HCT116 (cell line): ENCODE results near the gene TAF1C. TPM values are rescaled to one million over a fixed set of nuclear protein-coding genes. Genes with fewer than 3 reads are reported as not detected.

Experiments
- ATAC-seq: fragments of 200-7000 bp; cut with Tn5 transposase; 2 replicates; pipeline ENCODE4 v1.9.1; 2020; ENCODE audit warnings: mild to moderate bottlenecking, moderate library complexity
- BruUV-seq: library from RNA; stranded (reverse); fragments of 400-500 nt; replicated peaks from 2 replicates; lab custom pipeline; 2021; lab: Mats Ljungman, UMichigan
- CTCF ChIA-PET: fragments of 300-600 bp; sonication (Branson Sonifier 250); formaldehyde crosslinking; loops from one replicate; lab custom pipeline; 2021; ENCODE audit warnings: antibody characterized with exemption; lab: Charles Lee
- POLR2A ChIA-PET: fragments of 300-600, 350-600 bp; sonication (Branson Sonifier 250); formaldehyde crosslinking; loops from one replicate; lab custom pipeline; 2021; ENCODE audit warnings: antibody characterized with exemption; lab: Charles Lee
- RAD21 ChIA-PET, 2 experiments: fragments of 300-600 bp; sonication (Branson Sonifier 250); formaldehyde crosslinking; loops; one replicate each; lab custom pipeline; 2023; ENCODE audit warnings: low total read pairs in 2 of 2; ENCODE audit not compliant: uncharacterized antibody in 2 of 2, unreplicated experiment in 2 of 2, low non-redundant PET in 1 of 2; lab: Charles Lee
- DNase-seq: peaks from one replicate; pipeline ENCODE4 v3.0.0-alpha.2; 2010; ENCODE audit warnings: low read depth, low spot score
- H2AFZ ChIP-seq: fragments of 200-600 bp; shearing (Covaris generic), sonication (generic); 2 replicates; pipeline ENCODE4 v1.6.1; 2017; ENCODE audit warnings: low read depth, mixed run types, mixed read lengths, antibody characterized with exemption, low read length; ENCODE audit not compliant: poor library complexity, severe bottlenecking
- H3K27ac ChIP-seq: 2 replicates; pipeline ENCODE4 v1.5.1; 2012; ENCODE audit warnings: low read depth, low read length
- H3K27me3 ChIP-seq: fragments of 200-600 bp; sonication (generic); 2 replicates; pipeline ENCODE4 v1.6.1; 2016; ENCODE audit warnings: mixed run types, low read length, mixed read lengths; ENCODE audit not compliant: insufficient read depth
- H3K36me3 ChIP-seq, 2 experiments: fragments of 200-500 bp in 1 of 2; fragments of 200-600 bp in 1 of 2; sonication (Bioruptor generic) in 1 of 2; sonication (generic) in 1 of 2; 2 replicates each; pipeline versions ENCODE4 v1.5.1 to v1.6.1; 2014 to 2016; ENCODE audit warnings: low read length in 2 of 2, inconsistent platforms in 1 of 2, mixed read lengths in 1 of 2, mixed run types in 1 of 2; ENCODE audit not compliant: insufficient read depth in 2 of 2, control insufficient read depth in 1 of 2
- H3K4me1 ChIP-seq, 2 experiments: fragments of 200-600 bp in 1 of 2; sonication (generic) in 1 of 2; 2 replicates each; pipeline versions ENCODE4 v1.5.1 to v1.6.1; 2012 to 2017; ENCODE audit warnings: low read length in 2 of 2, inconsistent platforms in 1 of 2, mild to moderate bottlenecking in 1 of 2, mixed read lengths in 1 of 2, mixed run types in 1 of 2, moderate library complexity in 1 of 2; ENCODE audit not compliant: insufficient read depth in 2 of 2, control insufficient read depth in 1 of 2
- H3K4me2 ChIP-seq: fragments of 200-600 bp; sonication (generic); 2 replicates; pipeline ENCODE4 v1.6.1; 2017; ENCODE audit warnings: mixed run types, low read length, mixed read lengths
- H3K4me3 ChIP-seq, 2 experiments: fragments of 200-600 bp in 1 of 2; sonication (generic) in 1 of 2; replicated peaks in 1 of 2; 2 replicates each; pipeline ENCODE4 v1.5.1; 2011 to 2016; ENCODE audit warnings: low read length in 2 of 2, control low read depth in 1 of 2, low read depth in 1 of 2, mild to moderate bottlenecking in 1 of 2, mixed read lengths in 1 of 2, mixed run types in 1 of 2
- H3K79me2 ChIP-seq: fragments of 200-600 bp; sonication (generic); 2 replicates; pipeline ENCODE4 v1.6.1; 2017; ENCODE audit warnings: mild to moderate bottlenecking, mixed run types, low read length, moderate library complexity, mixed read lengths; ENCODE audit not compliant: insufficient read depth
- H3K9ac ChIP-seq: fragments of 200-600 bp; sonication (generic); 2 replicates; pipeline ENCODE4 v1.6.1; 2016; ENCODE audit warnings: low read length, mixed read lengths
- H3K9me2 ChIP-seq: fragments of 200-600 bp; sonication (generic), shearing (Covaris generic); 2 replicates; pipeline ENCODE4 v1.6.1; 2017; ENCODE audit warnings: mixed run types, mild to moderate bottlenecking, moderate library complexity; ENCODE audit not compliant: insufficient read depth
- H3K9me3 ChIP-seq, 2 experiments: fragments of 200-500 bp in 1 of 2; fragments of 200-600 bp in 1 of 2; sonication (Bioruptor generic) in 1 of 2; sonication (generic) in 1 of 2; 2 replicates each; pipeline ENCODE4 v1.6.1; 2014 to 2017; ENCODE audit warnings: low read length in 2 of 2, mixed read lengths in 2 of 2, inconsistent platforms in 1 of 2, low read depth in 1 of 2, mild to moderate bottlenecking in 1 of 2, mixed run types in 1 of 2, moderate library complexity in 1 of 2; ENCODE audit not compliant: control insufficient read depth in 1 of 2, insufficient read depth in 1 of 2
- H4K20me1 ChIP-seq: fragments of 200-600 bp; sonication (generic), shearing (Covaris generic); 2 replicates; pipeline ENCODE4 v1.6.1; 2017; ENCODE audit warnings: mixed run types, mild to moderate bottlenecking, moderate library complexity; ENCODE audit not compliant: insufficient read depth
- ATF3 ChIP-seq: IDR thresholded peaks from 2 replicates; pipeline ENCODE4 v1.6.1; 2012
- CBX3 ChIP-seq: IDR thresholded peaks from 2 replicates; pipeline ENCODE4 v1.6.1; 2012; ENCODE audit warnings: low read depth
- CEBPB ChIP-seq: IDR thresholded peaks from 2 replicates; pipeline ENCODE4 v1.6.1; 2012; ENCODE audit warnings: low read depth
- EGR1 ChIP-seq: IDR thresholded peaks from 2 replicates; pipeline ENCODE4 v1.6.1; 2012; ENCODE audit warnings: low read depth
- ELF1 ChIP-seq: IDR thresholded peaks from 2 replicates; pipeline ENCODE4 v1.6.1; 2012; ENCODE audit warnings: low read depth, borderline replicate concordance
- EZH2 ChIP-seq: fragments of 200-600 bp; sonication (generic); IDR thresholded peaks from 2 replicates; pipeline ENCODE4 v1.6.1; 2017; ENCODE audit warnings: antibody characterized with exemption, mixed run types
- FOSL1 ChIP-seq: IDR thresholded peaks from 2 replicates; pipeline ENCODE4 v1.6.1; 2012; ENCODE audit warnings: low read depth
- POLR2A ChIP-seq: IDR thresholded peaks from 2 replicates; pipeline ENCODE4 v1.7.0; 2011; ENCODE audit warnings: borderline replicate concordance; ENCODE audit not compliant: insufficient read depth, insufficient read length; ENCODE audit errors: extremely low read depth
- RAD21 ChIP-seq: IDR thresholded peaks from 2 replicates; pipeline ENCODE4 v1.6.1; 2012; ENCODE audit warnings: low read depth, mild to moderate bottlenecking
- SP1 ChIP-seq: IDR thresholded peaks from 2 replicates; pipeline ENCODE4 v1.6.1; 2012; ENCODE audit warnings: low read depth
- YY1 ChIP-seq: IDR thresholded peaks from 2 replicates; pipeline ENCODE4 v1.6.1; 2011; ENCODE audit warnings: low read length, low read depth, moderate library complexity, mild to moderate bottlenecking; ENCODE audit not compliant: insufficient replicate concordance; ENCODE audit errors: extremely low read depth
- ZBTB33 ChIP-seq: IDR thresholded peaks from 2 replicates; pipeline ENCODE4 v1.6.1; 2011; ENCODE audit warnings: mild to moderate bottlenecking, low read length, moderate library complexity; ENCODE audit not compliant: insufficient replicate concordance; ENCODE audit errors: extremely low read depth
- ZFX ChIP-seq: fragments of 450-650 bp; IDR thresholded peaks from 2 replicates; pipeline ENCODE4 v1.6.1; 2017
- ZNF274 ChIP-seq: fragments of 200-500 bp; sonication (Bioruptor generic); IDR thresholded peaks from 2 replicates; pipeline ENCODE4 v1.6.1; 2014; ENCODE audit warnings: mild to moderate bottlenecking, low read depth, low read length, inconsistent platforms
- intact Hi-C: fragments of 100-400 bp; cut with micrococcal nuclease; formaldehyde crosslinking; loops from 2 replicates; pipeline ENCODE4 v1.10.0; 2022
- total RNA-seq: library from RNA; stranded (reverse); gene quantifications from one replicate; pipeline ENCODE4 v1.2.1, GENCODE V29; 2021; ENCODE audit not compliant: unreplicated experiment

TAF1C gene
- total RNA-seq, 1 experiment from 2014 or later, result 76.3 TPM

- no peak for TF ChIP-seq ZNF274
- no peak for TF ChIP-seq POLR2A
- TF ChIP-seq ZFX, result no peak
- no peak for TF ChIP-seq EGR1
- no peak for TF ChIP-seq CEBPB
- TF ChIP-seq, all 23 proteins: peak for 0
These were observed 25.1 kb downstream of the TAF1C start (continued) for GRCh38 chr16:84161801-84162200.

GRCh38 chr16:84161037-84161436 lies 25.8 kb downstream of the TAF1C start:
- Histone ChIP-seq H3K4me1 (peaks cover 0 to 5% of the 10 kb centered on the region in 2 experiments; a peak in 1 of 4 replicates), H3K27me3 (peaks cover 13% of the 10 kb centered on the region; the same call in 1 of the 2 replicates), H3K9ac (no peak overlapping the region), H3K36me3 (no peaks in the 10 kb centered on the region), H3K4me3 (no peak overlapping the region), H3K4me2 (no peak overlapping the region), H4K20me1 (no peaks in the 10 kb centered on the region), H3K9me3 (no peaks in the 10 kb centered on the region; a peak in 1 of 4 replicates), H3K27ac (no peak overlapping the region), H3K79me2 (no peaks in the 10 kb centered on the region), H2AFZ (no peak overlapping the region), H3K9me2 (no peaks in the 10 kb centered on the region)
- BruUV-seq, result no TSS peak
- TF ChIP-seq ATF3, result no peak
- TF ChIP-seq ELF1, result no peak
- TF ChIP-seq RAD21, result no peak
- TF ChIP-seq EZH2, result no peak
- no peak for TF ChIP-seq SP1
- TF ChIP-seq POLR2A, result no peak
- no peak for TF ChIP-seq YY1
- TF ChIP-seq ZBTB33, result no peak
- TF ChIP-seq CBX3, result no peak
- TF ChIP-seq FOSL1, result no peak
- intact Hi-C loops, result no loop called here
- no peak for DNase-seq
- ChIA-PET CTCF (interaction anchor here (1.3 kb wide), 1 partner anchor 26 kb away, joined by 6 read pairs; the partner anchor contains the start of gene TAF1C), RAD21 (no interaction called here), POLR2A (no interaction called here)
- no peak for ATAC-seq
